GM21528 (cell line): Measurements from ENCODE around the gene B9D1.
A peak's percentile ranks its signal among the peaks of the same experiment; 100 is the strongest.

Source experiments
- ATAC-seq: cut with Tn5 transposase; IDR thresholded peaks from one replicate; pipeline ENCODE4 v1.9.1; 2021; ENCODE audit warnings: mild to moderate bottlenecking, moderate library complexity; ENCODE audit not compliant: unreplicated experiment, low FRiP score

B9D1 gene

DNA sequence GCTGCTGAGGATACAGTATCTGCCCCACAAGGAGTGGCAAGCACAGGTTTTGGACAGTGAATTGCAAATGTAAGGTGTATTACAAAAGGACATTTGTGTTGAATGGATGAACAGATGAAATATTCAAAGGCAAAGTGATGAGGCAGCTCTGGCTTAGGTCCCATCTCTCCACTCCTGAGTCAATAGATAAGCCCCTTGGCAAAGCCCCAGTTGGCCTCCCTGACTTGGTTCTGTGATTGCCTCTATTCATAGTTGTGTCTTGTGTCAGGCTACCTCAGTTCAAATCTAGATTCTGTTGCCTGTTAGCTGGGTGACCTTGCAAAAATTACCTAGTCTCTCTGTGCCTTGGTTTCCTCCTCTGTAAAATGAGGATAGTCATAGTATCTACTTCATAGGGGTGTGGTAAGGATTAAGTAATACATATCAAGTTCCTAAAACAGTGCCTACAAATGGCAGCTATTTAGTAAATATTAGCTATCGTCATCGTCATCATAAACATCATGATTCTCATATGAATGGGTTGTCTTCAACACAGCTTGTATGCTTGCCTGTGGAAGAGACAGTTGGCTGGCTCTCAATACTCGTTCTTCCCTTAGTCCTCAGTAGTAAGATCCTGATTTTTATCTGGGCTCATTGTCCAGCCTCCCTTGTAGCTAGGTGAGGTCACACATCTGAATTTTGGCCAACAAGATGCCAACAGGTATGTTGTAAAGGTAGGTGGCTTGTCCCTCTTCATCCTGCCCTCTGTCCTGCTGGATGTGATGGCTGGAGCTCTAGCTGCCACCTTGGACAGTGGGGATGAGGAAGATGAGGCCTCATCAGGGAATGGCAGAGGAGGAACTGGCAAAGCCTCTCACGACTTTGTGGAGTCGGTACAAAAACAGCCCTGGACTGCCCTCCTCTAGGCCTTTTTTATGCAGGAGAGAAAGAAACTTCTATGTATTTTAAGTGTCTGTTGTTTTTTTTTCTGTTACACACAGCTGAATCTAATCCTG lies 26.6 kb upstream of the B9D1 start:
- ATAC-seq, result no peak

GRCh38 chr17:19387921-19388521 lies 25.5 kb upstream of the B9D1 start:
- ATAC-seq, result no peak

- no peak for ATAC-seq
These were observed 24.7 kb upstream of the B9D1 start, which contains the start of gene MFAP4 for GRCh38 chr17:19386974-19387920. TSS of gene MFAP4 (minus strand) at chr17:19387190. CDS start at chr17:19387155, 35 bp downstream.

GRCh38 chr17:19386051-19386929 lies 23.8 kb upstream of the B9D1 start:
- ATAC-seq, result no peak

GRCh38 chr17:19385521-19385983 lies 23.0 kb upstream of the B9D1 start:
- no peak for ATAC-seq

DNA sequence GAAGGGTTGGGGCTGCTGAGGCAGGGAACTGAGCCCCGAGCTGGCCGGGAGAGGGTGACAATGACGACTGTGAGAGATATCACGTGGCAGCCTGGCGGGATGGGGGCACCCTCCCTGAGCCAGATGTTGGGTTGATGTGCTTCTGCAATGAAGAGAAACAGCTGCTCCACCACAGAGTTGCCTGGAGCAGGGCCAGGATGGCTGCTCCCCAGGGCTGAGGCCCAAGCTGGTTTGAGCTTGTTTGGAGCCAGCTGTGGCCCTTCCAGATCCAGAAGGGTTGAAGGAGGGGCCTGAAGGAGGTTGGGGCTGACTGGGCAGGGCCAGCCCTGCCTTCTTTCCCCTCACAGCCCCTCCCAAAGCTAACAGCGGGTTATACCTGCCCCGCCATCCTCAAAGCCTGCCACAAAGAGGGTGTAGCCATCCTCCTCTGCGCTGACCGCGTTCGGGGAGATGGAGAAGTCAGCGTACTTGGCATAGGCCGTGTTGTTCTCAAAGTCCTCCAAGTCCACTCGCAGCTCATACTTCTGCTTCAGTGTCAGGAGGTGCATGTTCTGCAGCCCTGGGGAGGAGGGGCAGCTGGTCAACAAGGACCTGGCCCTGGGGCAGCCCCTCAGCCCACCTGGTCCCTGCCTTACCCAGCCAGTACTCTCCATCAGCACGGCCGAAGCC lies 22.3 kb upstream of the B9D1 start:
- no peak for ATAC-seq

DNA sequence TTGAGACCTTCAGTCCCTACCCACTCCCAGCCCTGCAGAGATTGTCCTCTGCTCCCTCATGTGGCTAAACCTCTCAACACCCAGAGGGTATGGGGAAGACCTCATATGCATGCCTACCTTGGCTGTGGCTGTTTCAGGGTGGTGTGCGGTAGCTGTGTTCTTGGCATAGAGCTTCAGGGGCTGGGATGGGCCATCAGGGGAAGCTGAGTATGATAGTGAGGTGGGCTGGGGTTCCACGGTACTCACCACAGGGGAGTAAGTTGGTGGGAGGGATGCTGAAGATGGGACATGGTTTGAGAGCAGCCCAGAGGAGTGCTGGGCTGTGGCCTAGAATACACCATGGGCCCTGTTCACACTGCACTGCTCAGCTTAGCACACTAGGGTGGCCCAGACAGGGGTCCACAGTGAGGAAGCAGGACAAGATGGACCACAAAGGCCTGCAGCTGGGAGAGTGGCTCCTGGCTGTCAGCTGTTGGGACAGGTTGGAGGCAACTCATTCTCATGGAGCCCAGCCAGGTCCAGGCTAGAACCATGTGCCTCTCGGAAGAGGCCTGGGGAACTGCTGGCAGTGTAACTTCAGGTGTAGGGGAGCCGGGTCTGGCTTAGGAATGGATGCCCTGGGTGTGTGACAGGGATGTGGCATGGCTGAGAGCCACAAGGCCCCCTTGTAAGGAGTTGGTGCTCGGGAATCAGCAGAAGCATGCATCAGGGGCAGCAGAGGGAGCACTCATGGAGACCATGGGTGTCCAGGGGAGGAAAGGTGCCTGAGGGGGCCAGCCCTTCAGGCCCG lies 21.4 kb upstream of the B9D1 start:
- ATAC-seq, result no peak

- no peak for ATAC-seq
These were observed 20.3 kb upstream of the B9D1 start for GRCh38 chr17:19382531-19383444.

GRCh38 chr17:19381741-19382444 lies 19.4 kb upstream of the B9D1 start:
- no peak for ATAC-seq

DNA sequence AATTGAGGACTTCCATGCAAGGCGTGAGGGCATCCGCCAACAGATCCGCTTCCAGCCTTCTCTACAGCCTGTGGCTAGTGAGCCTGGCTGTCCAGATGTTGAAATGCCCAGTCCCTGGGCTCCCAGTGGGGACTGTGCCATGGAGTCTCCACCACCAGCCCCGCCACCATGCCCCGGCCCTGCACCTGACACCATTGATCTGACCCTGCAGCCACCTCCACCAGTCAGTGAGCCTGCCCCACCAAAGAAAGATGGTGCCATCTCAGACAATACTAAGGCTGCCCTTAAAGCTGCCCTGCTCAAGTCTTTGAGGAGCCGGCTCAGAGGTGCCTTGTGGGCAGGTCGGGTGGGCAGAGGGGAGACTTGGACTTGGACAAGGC lies 18.8 kb upstream of the B9D1 start:
- ATAC-seq, result no peak

- ATAC-seq, result no peak
These were observed 18.2 kb upstream of the B9D1 start for GRCh38 chr17:19380481-19381301.

DNA sequence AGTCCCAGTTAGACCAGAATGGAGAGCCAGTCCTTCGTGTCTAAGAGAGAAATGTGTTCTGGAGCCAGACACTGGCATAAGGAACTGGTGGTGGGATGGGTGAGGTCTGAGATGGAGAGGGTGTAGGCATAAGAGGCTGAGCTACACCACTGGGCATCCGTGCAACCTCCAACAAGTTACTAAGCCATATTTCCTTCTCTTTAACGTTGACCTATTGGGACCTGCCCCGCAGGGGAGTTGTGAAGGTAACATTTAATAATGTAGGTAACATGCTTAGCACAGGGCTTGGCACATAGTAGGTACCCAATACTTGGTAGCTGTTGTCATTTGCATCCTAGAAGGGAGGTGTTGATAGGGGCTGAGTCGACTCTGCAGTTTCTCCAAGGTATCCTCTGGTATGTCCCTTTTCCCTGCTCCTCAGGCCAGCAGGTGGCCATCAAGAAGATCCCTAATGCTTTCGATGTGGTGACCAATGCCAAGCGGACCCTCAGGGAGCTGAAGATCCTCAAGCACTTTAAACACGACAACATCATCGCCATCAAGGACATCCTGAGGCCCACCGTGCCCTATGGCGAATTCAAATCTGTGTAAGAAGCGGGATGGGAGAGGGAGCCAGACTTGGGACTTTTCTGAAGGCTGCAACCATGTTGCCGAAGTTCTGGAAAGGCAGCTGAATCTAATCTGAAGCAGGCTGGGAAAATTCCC lies 17.0 kb upstream of the B9D1 start:
- no peak for ATAC-seq

DNA sequence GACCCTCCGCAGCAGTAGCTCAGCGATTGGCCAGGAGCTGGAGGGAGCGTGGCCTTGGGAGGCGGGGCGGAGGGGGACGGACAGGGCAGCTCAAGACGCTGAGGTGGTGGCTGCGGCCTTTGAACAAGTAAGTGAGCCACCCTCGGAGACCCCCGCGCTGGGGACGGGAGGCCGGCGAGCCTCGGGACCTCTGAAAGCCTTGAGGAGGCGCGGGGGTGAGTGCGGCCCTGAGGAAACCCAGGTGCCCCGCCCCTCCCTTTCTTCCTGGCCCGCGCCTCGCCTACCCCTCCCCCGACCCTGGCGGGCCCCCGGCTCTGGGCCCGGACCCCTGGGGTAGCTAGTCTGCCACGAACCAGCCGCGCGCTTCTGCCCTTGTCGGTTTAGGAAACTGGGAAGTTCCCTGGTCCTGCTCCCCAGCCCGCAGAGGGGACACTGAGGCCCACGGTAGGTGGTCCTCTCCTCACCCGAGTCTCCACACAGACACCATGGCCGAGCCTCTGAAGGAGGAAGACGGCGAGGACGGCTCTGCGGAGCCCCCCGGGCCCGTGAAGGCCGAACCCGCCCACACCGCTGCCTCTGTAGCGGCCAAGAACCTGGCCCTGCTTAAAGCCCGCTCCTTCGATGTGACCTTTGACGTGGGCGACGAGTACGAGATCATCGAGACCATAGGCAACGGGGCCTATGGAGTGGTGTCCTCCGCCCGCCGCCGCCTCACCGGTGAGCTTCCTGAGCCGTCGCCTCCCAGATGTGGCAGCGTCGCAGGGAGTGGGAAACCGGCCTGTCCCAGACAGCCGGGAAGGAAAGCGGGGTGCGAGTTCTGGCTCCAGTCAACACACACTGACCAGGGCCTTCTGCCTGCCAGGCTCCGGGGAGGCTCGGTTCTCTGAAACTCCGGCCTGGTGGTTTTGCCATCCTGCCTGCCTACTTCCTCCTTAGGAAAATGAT lies 16.2 kb upstream of the B9D1 start, which contains the start of gene MAPK7:
MAPK7 (plus strand) TSS at position 83 of the 945 bp plus-strand sequence; CDS start at position 486, 403 bp downstream.
- ATAC-seq, result peak; percentile 11
